Upper lobe of right lung (tissue), 1 donor: ENCODE measurements around the gene CDK13. TPM values are rescaled to one million over a fixed set of nuclear protein-coding genes. Genes with fewer than 3 reads are reported as not detected.

Experiments used
- ATAC-seq: fragments of 200-7000 bp; cut with Tn5 transposase; one replicate; pipeline ENCODE4 v1.9.1; 2020; ENCODE audit warnings: mild to moderate bottlenecking, moderate library complexity
- DNase-seq: peaks from one replicate; pipeline ENCODE4 v3.0.0-alpha.2; 2020
- H3K27ac ChIP-seq: fragments of 200-600 bp; one replicate; pipeline ENCODE4 v1.8.0; 2022
- H3K27me3 ChIP-seq: fragments of 200-600 bp; one replicate; pipeline ENCODE4 v1.8.0; 2022; ENCODE audit warnings: mild to moderate bottlenecking
- H3K36me3 ChIP-seq: fragments of 200-600 bp; one replicate; pipeline ENCODE4 v1.8.0; 2022
- H3K4me1 ChIP-seq: fragments of 200-600 bp; one replicate; pipeline ENCODE4 v1.8.0; 2022
- H3K4me3 ChIP-seq: fragments of 200-600 bp; one replicate; pipeline ENCODE4 v1.8.0; 2022; ENCODE audit warnings: mild to moderate bottlenecking
- H3K9me3 ChIP-seq: fragments of 200-600 bp; one replicate; pipeline ENCODE4 v1.8.0; 2022
- CTCF ChIP-seq: fragments of 200-600 bp; IDR thresholded peaks from one replicate; pipeline ENCODE4 v1.8.0; 2022; ENCODE audit warnings: antibody characterized with exemption
- intact Hi-C: fragments of 100-400 bp; cut with DNase I; formaldehyde crosslinking; loops from one replicate; pipeline ENCODE4 v1.11.0; 2022
- total RNA-seq: library from RNA; stranded (reverse); fragmentation: NEBNext Ultra II Directional; extraction: Animal tissue kit (Norgen Biotek cat#: 25700); gene quantifications from one replicate; pipeline ENCODE4 v1.2.1, GENCODE V29; 2021
- donor health status: DM: no; HTN: yes; CAD: no; lungs with severe emphysema.

CDK13 gene
- total RNA-seq, 1 donor from 2014 or later: 51.4 TPM

GRCh38 chr7:39978230-39978934, 28.3 kb downstream of the CDK13 start:
- no peak overlapping the region for H3K4me3 ChIP-seq
- DNase-seq: no peak
- no peaks in the 10 kb centered on the region for H3K9me3 ChIP-seq
- intact Hi-C loops: no loop called here
- no peak for ATAC-seq
- H3K36me3 ChIP-seq: no peaks in the 10 kb centered on the region
- TF ChIP-seq CTCF: no peak
- H3K4me1 ChIP-seq: peaks cover 32% of the 10 kb centered on the region
- H3K27ac ChIP-seq: no peak overlapping the region
- H3K27me3 ChIP-seq: no peaks in the 10 kb centered on the region

- peaks cover 37% of the 10 kb centered on the region for H3K4me1 ChIP-seq
- TF ChIP-seq CTCF: no peak
- H3K27me3 ChIP-seq: no peaks in the 10 kb centered on the region
- no peaks in the 10 kb centered on the region for H3K9me3 ChIP-seq
- DNase-seq: no peak
- H3K36me3 ChIP-seq: no peaks in the 10 kb centered on the region
- H3K27ac ChIP-seq: no peak overlapping the region
- intact Hi-C loops: no loop called here
- no peak overlapping the region for H3K4me3 ChIP-seq
- ATAC-seq: peak; percentile 35
Observed at GRCh38 chr7:39979406-39980073, 29.5 kb downstream of the CDK13 start.

GRCh38 chr7:39985398-39985918, 35.4 kb downstream of the CDK13 start:
- Histone ChIP-seq H3K4me3 (no peak overlapping the region), H3K27me3 (no peaks in the 10 kb centered on the region), H3K9me3 (no peaks in the 10 kb centered on the region), H3K36me3 (peaks cover 14% of the 10 kb centered on the region), H3K27ac (no peak overlapping the region), H3K4me1 (peaks cover 11% of the 10 kb centered on the region)
- intact Hi-C loops: no loop called here
- DNase-seq (no peak), ATAC-seq (no peak)
- TF ChIP-seq CTCF: no peak

- DNase-seq (no peak), ATAC-seq (no peak)
- Histone ChIP-seq H3K9me3 (no peaks in the 10 kb centered on the region), H3K36me3 (peaks cover 14% of the 10 kb centered on the region), H3K4me1 (peaks cover 11% of the 10 kb centered on the region), H3K27ac (no peak overlapping the region), H3K4me3 (no peak overlapping the region), H3K27me3 (no peaks in the 10 kb centered on the region)
- intact Hi-C loops: no loop called here
- no peak for TF ChIP-seq CTCF
Observed at GRCh38 chr7:39987641-39988347, 37.7 kb downstream of the CDK13 start.

GRCh38 chr7:40000734-40001315, 50.8 kb downstream of the CDK13 start:
- H3K4me1 ChIP-seq: no peaks in the 10 kb centered on the region
- H3K27ac ChIP-seq: no peak overlapping the region
- no peak for DNase-seq
- H3K9me3 ChIP-seq: no peaks in the 10 kb centered on the region
- peaks cover 34% of the 10 kb centered on the region for H3K36me3 ChIP-seq
- intact Hi-C loops: no loop called here
- ATAC-seq: no peak
- no peak overlapping the region for H3K4me3 ChIP-seq
- no peaks in the 10 kb centered on the region for H3K27me3 ChIP-seq
- no peak for TF ChIP-seq CTCF
